ENCODE data around the gene TJAP1. TPM values are rescaled to one million over a fixed set of nuclear protein-coding genes. Genes with fewer than 3 reads are reported as not detected.

TJAP1 gene
- total and polyA plus RNA-seq, 2 of the 8 experiments (the other 6 are each of a cell fraction or from before 2014, with no cell fraction given), result 30.7 to 40.4 TPM

DNA sequence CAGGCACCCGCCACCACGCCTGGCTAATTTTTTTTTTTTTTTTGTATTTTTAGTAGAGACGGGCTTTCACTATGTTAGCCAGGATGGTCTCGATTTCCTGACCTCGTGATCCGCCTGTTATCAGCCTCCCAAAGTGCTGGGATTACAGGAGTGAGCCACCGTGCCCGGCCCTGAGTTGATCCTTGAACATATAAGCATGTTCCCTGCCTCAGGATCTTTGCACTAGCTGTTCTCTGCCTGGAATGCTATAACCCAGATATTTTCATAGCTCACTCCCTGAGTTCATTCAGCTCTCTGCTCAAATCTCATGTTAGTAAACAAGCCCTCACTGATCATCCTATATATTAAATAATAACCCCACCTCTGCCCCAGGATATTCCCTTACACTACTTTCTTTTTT, 13.0 kb upstream of the TJAP1 start:
- H3K4me1 ChIP-seq (replicated peaks in 1 of 4; ENCODE audit: control insufficient read depth in 3 of 4, insufficient read depth in 4 of 4, low read length in 3 of 4), result peaks cover 0 to 5% (median 4%) of the 10 kb centered on the region in 4 experiments; a peak in 4 of 7 replicates
- no peak overlapping the region for H2BK20ac ChIP-seq (ENCODE audit: low read length)
- no peaks in the 10 kb centered on the region for H4K20me1 ChIP-seq (replicated peaks in 1 of 2; ENCODE audit: control insufficient read depth in 1 of 2, insufficient read depth in 2 of 2, low read length in 2 of 2)
- WGBS, 2 experiments (ENCODE audit: extremely low coverage in 1 of 2, insufficient coverage in 1 of 2, insufficient read length in 1 of 2, insufficient replicate concordance in 2 of 2, low coverage in 1 of 2, low lambda C conversion rate in 2 of 2, missing lambda C conversion rate in 1 of 2), result 88% methylated on average over 4 of the region's 8 CpGs; no CpG with 5 or more reads in 1 of the 2 experiments
- FAIRE-seq (no peak), DNase-seq (ENCODE audit: low read depth in 1 of 2, low spot score in 2 of 2) (no peak)
- H2AFZ ChIP-seq (ENCODE audit: low read length), result no peak overlapping the region
- TF ChIP-seq CHD1 (IDR thresholded peaks at IDR 0.05; ENCODE audit: low read depth, low read length), result no peak
- TF ChIP-seq KDM1A (IDR thresholded peaks at IDR 0.05; ENCODE audit: borderline replicate concordance, low read length), result 0 out of 2 replicates have a peak, but pooled peaks have one; percentile 18
- TF ChIP-seq CHD2 (IDR thresholded peaks at IDR 0.05; ENCODE audit: low read length), result no peak
- no peak for TF ChIP-seq SIN3A (conservative IDR thresholded peaks at IDR 0.05 in 1 of 2, IDR thresholded peaks at IDR 0.05 in 1 of 2; ENCODE audit: low read depth in 1 of 2, low read length in 2 of 2)
- H3K4ac ChIP-seq (replicated peaks; ENCODE audit: insufficient read length, low read depth, low read length), result no peak overlapping the region
- peaks cover 3% of the 10 kb centered on the region; the same call in 1 of the 2 replicates for H3K23me2 ChIP-seq (ENCODE audit: low read depth, low read length)
- H2BK5ac ChIP-seq (ENCODE audit: low read depth, low read length), result no peak overlapping the region
- H2BK12ac ChIP-seq (ENCODE audit: low read depth, low read length), result no peak overlapping the region
- no peak overlapping the region for H3K9ac ChIP-seq (replicated peaks in 1 of 4; ENCODE audit: extremely low read depth in 1 of 4, low read depth in 3 of 4, low read length in 3 of 4)
- no peak overlapping the region for H3K4me3 ChIP-seq (ENCODE audit: extremely low read depth in 1 of 4, insufficient read depth in 2 of 4, low read depth in 3 of 4, low read length in 4 of 4)
- H2BK120ac ChIP-seq (replicated peaks; ENCODE audit: low read depth, low read length), result no peak overlapping the region
- no peak overlapping the region for H3K14ac ChIP-seq (ENCODE audit: insufficient read length)
- no peak overlapping the region for H3K4me2 ChIP-seq (ENCODE audit: insufficient read depth in 1 of 2, low read depth in 2 of 2, low read length in 2 of 2)
- no peaks in the 10 kb centered on the region; a peak in 2 of 7 replicates for H3K27me3 ChIP-seq (replicated peaks in 1 of 4; ENCODE audit: control insufficient read depth in 3 of 4, extremely low read depth in 1 of 4, insufficient read depth in 3 of 4, low read length in 3 of 4)
- H3K27ac ChIP-seq (ENCODE audit: low read depth, low read length), result no peak overlapping the region
- H3K9me3 ChIP-seq (ENCODE audit: insufficient read depth in 2 of 2, low read depth in 1 of 2, low read length in 1 of 2), result no peaks in the 10 kb centered on the region
- no peak overlapping the region for H2AK5ac ChIP-seq (ENCODE audit: low read depth, low read length)
- no peak overlapping the region for H4K5ac ChIP-seq (ENCODE audit: insufficient read length, low read depth, low read length)
- no peak overlapping the region for H3K18ac ChIP-seq (ENCODE audit: extremely low read depth, low read length)
- H3K56ac ChIP-seq (replicated peaks; ENCODE audit: insufficient read length, low read depth, low read length), result no peak overlapping the region
- no peak overlapping the region for H2BK15ac ChIP-seq (ENCODE audit: low read length)
- no peaks in the 10 kb centered on the region for H3K36me3 ChIP-seq (ENCODE audit: control insufficient read depth in 2 of 4, insufficient read depth in 4 of 4, low read length in 3 of 4)
- H3K79me1 ChIP-seq (ENCODE audit: low read depth, low read length), result no peaks in the 10 kb centered on the region
- CTCF ChIA-PET (ENCODE audit: partially characterized antibody), result interaction anchor here (0.8 to 21.2 kb wide), 3 partner anchors 10 to 30 kb away, joined by 4 to 495 read pairs (median 5); partner anchors contain the start of gene LRRC73
- POLR2A ChIA-PET (ENCODE audit: partially characterized antibody), result interaction anchor here (0.7 to 1.4 kb wide), 3 partner anchors 13 to 66 kb away, joined by 3 to 5 read pairs (median 3); partner anchors contain the start of gene TJAP1
- no peaks in the 10 kb centered on the region for H3K79me2 ChIP-seq (ENCODE audit: control insufficient read depth in 1 of 2, insufficient read depth in 2 of 2, low read length in 2 of 2)
- H3K23ac ChIP-seq (ENCODE audit: insufficient read length), result no peak overlapping the region
- H4K91ac ChIP-seq (replicated peaks; ENCODE audit: insufficient read length, low read length), result no peak overlapping the region
- no peak overlapping the region for H4K8ac ChIP-seq (ENCODE audit: extremely low read depth, insufficient read depth, low read length)

Measured in H1 (cell line).